CD1c-positive myeloid dendritic cell (primary cell): ENCODE measurements around the gene IMMP1L.

Experiments
- DNase-seq: peaks from one replicate; pipeline ENCODE4 v3.0.0-alpha.2; 2016; ENCODE audit errors: extremely low spot score

Gene IMMP1L

DNA sequence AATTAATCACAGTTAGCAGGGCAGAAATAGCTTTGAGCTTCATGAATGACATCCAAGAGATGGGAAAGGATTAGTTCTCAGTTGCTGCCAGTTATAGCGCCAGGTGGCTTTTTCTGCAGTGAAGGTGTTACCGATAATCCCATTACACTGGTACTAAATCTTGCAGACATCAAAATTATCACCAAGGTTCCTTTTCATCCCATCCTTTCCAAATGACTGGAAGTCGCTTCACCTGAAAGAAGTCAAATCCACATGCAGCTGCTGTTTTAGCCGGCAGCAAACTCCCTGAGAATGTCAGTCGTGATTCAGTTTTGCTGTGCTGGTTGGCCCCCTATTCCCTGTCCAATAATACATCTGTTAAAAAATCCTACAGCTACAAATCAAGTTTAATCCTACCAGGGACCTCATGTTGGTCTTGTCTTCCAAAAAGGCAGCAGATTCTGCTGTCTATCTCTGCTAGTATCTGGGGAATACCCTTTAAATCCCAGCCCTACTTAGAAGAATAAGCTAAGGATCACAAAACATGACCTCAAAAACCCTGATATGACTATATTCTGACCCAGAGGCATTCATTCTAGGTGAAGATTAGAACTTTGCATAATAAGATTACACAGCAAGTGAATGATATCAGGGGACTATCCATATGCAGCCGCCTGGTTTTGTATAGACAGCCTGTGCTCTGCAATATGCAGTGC lies 31.7 kb downstream of the IMMP1L start:
- DNase-seq: no peak

DNA sequence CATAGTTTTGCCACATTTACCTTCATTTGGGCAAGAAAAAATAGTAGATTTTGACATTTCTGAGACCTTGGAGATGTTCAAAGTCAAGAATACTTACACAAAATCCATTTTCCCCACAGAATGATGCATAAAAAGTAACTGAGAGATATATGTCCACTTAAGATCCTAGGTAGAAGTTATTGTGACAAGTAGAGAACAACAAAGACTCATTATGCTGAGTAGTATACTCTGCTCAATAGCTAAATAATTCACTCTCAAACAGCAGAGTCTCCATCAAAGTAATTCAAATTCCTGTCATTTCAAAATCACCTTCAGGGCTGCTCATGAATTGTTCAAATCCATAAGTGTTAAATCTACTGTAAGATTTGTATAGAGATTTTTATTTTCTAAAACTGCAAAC lies 35.3 kb downstream of the IMMP1L start:
- no peak for DNase-seq

DNA sequence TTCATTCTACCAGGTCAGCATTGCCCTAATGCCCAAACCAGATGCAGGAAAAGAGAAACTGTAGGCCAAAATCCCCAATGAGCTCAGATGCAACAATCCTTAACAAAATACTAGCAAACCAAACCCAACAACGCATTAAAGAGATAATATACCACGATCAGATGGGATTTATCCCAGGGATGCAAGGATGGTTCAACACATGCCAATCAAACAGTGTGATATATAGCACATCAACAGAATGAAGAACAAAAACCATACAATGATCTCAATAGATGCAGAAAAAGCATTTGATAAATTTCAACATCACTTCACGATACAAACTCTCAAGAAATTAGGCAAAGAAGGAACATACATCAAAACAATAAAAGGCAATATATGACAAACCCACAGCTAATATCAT lies 45.0 kb downstream of the IMMP1L start:
- no peak for DNase-seq

DNA sequence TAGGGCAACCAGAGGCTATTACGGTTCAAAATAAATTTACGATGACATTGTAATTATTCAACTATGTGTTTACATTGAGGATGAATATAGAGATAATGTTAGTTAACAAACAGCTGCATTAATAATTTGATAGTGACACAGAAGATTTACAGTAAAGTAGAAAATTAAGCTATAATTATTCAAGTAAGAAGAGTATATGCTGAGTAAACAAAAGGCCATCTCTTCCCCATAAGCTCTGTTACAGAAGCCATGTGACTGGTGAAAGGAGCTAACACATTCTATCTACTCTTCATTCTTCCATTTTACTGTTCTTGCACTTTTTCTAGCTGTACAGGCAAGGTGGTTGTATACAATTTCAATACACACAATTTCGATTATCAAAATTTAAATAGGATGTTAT lies 54.2 kb downstream of the IMMP1L start:
- DNase-seq: no peak

DNA sequence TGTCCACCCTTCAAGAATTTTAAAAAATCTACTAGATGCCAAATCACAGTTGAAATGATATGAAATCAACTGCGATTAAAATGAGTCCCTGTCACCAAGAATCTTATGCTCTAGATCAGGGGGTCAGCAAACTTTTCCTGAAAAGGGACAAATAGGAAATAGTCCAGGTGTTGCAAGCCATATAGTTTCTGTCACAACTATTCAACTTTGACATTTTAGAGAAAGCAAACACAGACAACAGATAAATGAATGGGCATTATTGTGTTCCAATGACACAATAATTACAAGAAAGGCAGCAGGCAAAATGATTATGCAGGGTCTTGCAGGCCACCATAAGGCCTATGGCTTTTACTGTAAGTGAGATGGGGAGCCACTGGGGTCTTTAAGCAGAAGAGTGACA lies 58.6 kb downstream of the IMMP1L start:
- no peak for DNase-seq

DNA sequence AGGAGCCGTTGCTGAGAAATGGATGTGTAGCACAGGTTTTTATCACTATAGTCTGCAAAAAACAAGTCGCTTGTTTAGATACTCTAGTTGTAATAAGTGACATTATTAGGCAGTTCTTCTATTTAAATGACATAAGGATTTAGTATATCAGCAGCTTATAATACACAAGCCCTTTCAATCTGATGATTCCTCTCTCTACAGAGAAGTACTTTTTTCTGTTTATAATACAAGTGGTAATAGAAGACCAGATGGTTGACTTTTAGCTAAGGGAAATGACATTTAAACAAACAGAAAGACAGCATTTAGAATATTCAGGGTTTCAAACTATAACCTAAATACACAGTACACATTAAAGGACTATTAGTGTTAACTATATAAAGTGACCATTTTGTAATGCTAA lies 60.4 kb downstream of the IMMP1L start:
- no peak for DNase-seq

DNA sequence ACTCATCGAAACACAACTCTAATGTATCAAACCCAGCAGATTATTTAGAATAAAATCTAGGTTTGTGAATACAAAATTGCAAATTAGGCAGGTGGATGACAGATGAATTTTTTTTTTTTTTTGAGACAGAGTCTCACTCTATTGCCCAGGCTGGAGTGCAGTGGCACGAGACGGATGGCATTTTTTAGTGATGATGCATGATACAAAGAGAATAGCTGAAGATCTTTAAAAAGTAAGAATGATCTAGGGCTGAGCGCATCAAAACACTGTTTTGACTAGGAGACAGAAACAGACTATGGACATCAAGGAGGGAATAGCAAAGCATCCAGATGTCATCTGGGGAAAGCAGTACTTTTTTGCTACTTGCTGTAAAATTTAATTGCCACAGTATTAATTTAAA lies 63.8 kb downstream of the IMMP1L start:
- no peak for DNase-seq

DNA sequence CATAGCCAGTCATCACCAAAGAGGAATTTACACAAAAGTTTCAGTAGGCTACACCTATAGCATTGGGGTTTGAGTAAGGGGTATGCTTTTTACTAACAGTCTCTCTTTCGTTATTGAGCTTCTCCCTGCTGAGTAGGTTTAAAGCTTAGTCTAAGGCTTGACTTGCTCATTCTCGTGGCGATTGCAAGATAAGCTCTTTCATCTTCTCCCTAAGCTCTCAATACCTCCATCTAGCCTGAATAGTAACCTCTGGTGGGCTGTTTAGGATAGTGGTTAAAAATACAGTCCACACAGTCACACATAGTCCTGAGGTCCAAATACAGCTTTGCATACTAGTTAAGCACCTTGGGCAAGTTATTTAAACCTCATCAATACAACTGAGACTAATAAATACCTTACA lies 65.6 kb downstream of the IMMP1L start:
- no peak for DNase-seq

DNA sequence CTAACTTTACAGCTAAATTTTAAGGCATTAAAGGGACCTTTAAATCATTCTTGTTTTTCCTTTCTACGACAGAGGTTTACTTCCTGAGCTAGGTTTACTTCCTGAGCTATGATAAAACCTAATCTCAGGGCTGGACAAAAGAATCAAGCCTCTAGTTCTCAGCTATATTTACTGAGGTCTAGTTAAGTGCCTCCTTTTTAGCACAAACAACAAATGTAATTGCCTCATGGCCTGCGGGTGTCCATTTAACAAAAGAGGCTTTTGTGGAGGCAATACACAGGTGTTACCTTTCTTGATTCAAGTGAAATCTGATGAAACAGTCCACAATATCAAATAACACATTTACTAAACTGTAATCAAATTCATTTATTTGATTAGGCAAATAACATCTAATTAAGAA lies 67.3 kb downstream of the IMMP1L start:
- no peak for DNase-seq

DNA sequence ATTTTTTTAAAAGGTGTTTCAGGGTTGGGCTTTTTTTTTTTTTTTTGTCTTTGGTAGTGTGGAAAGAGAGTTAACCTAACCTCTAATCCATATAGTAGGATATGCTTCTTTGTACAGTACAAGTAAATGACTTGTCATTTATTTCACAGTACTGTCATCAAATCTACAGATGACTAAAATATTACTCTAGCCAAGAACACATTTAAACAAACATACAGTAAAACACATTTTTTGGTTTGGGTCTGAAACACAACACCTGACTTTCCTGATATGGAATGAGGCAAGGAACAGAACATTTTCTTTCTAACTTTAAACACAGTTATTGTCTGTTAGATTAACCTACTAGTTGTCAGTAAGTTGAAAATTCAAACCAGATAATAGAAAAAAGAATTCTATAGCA lies 68.1 kb downstream of the IMMP1L start:
- no peak for DNase-seq

DNA sequence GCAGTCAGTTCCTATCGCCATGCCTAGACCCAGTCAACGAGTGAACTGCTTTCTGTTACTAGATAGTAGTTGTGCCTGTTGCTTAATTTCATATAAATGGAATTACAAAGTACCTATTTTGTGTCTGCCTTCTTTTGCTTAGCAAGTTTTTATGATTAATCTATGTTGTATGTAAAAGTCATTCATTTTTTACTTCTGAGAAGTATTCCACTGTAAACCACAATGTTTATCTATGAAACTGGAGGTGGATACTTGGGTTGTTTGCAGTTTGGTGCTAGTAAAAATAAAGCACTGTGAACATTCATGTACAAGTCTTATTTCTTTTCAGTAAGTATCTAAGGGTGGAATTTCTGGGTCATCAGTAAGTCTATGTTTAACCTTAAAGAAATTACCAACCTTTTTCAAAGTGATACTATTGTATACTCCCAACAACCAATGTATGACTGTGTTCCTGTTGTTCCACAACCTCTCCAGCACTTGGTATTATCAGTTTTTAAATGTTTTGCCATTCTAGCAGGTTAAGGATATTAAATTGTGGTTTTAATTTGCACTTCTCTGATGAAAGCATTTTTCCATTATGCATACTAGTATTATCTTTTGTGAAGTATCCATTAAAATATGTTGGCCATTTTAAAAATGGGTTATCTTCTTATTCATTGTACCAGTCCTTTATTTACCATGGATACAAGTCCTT lies 71.5 kb downstream of the IMMP1L start:
- DNase-seq: no peak

DNA sequence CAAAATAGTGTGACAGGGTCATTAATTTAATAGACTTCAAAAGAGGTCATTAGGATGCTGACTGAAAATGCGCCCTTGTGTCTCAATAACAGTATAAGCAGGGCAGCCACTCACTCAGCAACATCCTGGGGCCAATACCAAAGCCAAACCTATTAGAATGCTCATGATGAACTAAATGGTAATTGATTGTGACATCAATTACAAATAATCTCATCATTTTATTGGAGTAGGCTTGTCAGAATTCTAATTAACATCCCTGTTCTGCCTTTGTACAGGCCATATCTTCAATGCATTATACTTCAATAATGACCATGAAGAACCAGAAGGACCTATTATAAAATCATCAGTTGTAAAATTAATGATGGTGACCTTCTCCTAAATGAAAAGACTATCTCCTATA lies 75.6 kb downstream of the IMMP1L start:
- no peak for DNase-seq

DNA sequence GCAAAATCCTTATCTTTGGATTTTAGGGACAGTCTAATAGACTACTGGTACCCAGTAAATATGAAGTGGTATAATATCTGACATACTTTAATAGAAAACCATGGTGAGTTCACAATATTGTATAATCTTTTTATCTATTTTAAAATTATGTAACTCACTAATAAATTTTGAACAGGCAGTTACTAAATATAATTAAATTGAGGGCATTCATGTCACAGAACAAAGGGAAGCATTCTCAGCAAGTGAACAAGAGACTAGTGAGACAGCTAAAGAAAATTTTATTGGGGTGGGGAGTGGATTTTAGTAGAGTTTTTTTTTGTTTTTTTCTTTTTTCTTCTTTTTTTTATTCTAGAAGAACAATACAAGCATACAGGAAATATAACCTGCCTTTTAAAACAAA lies 84.8 kb downstream of the IMMP1L start:
- no peak for DNase-seq

DNA sequence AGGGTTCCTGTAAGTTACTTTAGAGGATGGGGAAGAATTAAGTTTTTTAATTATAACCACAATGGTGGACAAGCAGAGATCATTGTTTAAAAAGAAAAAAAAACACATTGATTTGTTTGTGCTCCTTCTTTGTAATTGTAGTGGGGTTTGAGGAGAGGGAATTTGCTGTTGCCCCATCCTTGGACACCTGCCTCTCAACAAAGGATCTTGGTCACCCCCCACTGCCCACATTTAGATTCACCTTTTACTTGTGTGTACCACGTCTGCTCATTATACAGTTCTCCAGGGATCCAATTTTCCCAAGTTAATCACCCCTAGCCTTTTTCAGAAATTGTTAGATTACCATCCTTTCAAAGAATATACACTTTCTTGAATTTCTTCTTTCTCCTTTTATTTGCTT lies 86.7 kb downstream of the IMMP1L start:
- DNase-seq: no peak

DNA sequence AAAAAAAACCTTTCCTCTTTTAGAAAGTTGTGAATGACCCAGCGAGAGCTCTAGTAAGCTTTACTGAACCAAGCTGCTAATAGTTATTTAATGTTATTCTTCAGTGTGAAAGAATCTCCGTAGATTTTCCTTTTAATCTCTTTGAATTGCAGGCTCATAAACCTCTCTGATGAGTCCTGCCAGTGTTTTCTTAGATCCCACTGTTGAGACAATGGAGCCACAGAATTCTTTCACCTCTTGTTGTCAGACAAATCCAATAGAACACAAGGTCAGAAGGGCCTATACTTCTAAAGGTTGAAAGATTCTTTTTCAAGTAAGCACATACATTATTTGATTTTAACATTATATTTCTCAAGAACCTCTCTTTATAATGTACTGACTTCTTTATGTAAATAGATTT lies 87.6 kb downstream of the IMMP1L start:
- DNase-seq: no peak

DNA sequence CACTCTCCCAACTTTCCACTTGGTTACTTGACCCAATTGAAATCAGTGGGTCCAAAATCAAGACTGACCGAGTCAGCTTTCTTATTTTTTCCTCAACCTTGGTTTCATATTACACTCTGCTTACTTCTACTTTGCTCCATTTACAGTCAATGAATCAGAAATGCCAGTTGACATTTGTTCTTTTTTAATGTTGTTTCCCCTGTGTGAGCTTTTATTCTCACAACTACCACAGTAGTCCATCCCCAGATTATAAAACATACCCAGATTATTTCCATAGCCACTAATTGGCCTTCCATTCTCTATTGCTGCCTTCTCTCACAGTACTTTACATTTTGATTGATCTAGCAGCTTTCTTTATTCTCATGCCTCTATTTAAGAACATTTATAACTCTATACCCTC lies 89.8 kb downstream of the IMMP1L start:
- no peak for DNase-seq

DNA sequence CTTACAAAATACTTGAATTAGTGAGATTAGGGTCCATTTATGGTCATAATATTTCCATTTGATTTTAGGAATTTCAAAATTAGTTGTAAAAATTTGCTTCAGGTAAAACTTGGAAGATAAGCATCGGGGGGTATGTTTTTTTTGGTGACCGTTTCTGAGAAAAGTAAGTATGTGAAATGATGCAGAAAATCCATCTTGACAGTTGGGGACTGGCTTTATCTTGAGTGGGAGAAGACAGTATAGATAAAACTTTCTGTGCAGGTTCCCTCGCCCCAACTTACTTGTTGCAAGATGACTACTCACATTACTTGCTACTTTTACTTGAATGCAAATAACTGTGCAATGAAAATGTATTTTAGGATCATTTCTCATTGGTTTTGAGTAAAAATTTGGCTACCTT lies 90.3 kb downstream of the IMMP1L start:
- DNase-seq: no peak

DNA sequence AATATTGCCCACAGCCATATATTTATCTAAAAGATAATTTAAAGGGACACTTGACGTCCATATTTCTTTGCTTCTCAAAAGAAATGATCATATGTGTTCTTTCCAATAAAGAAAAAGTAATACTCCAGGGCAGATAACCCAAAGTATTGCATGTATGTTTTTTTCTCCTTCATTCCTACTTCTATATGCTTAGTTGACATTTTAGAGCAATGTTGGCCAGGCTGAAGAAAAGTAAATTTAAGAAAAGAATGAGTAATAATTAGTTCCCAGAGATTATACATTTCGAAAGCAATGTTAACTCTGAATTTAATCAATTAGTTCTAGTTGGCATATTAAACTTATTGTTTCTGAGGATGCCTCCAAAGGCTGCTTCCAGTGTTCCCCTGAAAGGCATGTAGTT lies 91.6 kb downstream of the IMMP1L start:
- no peak for DNase-seq

DNA sequence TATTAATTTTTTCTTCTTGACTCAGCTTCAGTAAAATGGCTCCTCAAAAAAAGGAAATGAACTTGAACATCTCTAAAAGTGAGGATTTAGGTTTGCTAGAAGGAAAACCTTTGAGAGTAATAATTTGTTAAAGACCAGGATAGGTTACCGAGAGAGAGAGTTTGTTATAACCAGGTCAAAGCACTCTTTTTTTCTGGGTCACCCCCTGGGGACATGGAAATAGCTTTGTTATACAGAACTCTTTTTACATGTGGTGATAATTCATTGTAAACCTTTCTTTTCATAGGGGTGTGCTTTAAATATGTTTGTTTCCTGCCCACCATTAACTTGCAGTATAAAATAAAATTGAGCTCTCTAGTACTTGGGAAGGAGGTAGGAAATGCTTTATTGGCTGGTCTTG lies 92.1 kb downstream of the IMMP1L start:
- DNase-seq: no peak

DNA sequence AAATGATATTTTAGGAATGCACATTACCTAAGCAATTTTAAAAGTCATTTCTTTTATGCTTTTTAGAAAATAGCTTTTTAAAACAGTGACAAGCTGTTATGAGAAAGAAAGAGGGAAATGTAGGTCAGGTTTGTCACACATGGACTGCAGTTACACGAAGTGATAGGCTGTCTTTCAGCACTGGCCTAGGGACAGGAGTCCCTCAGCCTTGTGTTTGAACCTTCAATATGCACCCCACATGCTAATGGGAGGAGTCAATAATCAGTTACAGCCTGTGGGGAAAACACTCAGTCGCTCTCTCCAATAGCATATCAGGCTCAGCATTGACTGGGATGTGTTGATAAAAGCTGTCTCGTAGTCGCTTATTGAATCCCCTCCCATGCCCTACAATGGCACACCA lies 94.0 kb downstream of the IMMP1L start:
- no peak for DNase-seq

DNA sequence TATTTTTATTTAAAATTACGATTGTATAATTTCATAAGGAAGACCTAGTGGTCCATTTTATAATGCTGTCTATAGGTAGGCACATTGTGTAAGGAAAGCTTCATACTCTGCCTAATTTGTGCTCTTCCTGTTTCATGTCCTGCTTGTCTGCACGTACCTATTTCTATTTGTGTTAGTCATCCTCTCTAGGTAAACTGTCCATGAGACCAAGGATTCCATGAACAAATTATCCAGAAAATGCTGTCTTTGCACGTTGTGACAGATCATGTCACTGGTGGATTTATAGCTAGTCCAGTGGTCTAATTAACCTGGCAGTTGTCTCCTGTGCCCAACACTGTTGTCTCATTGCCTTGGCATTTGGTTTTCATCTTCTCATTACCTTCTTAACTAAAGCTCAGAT lies 95.1 kb downstream of the IMMP1L start:
- DNase-seq: no peak

DNA sequence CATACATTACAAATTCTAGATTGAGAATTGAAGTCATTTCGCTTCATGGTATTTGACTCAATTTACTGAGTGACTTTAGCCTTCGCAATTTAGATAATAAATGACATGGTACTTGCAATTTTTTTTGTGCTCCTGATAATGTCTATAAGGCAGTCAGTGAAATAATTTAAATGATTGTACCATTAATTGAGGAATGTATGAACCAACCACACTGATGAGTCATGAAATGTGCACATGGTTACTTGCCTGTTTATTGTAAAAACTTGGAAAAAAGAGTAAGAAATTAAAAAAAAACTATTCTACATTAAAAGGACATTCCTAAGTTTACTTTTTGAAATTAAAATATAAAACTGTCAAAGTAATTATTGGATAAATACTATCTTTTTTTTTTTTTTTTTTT lies 96.5 kb downstream of the IMMP1L start:
- DNase-seq: no peak

DNA sequence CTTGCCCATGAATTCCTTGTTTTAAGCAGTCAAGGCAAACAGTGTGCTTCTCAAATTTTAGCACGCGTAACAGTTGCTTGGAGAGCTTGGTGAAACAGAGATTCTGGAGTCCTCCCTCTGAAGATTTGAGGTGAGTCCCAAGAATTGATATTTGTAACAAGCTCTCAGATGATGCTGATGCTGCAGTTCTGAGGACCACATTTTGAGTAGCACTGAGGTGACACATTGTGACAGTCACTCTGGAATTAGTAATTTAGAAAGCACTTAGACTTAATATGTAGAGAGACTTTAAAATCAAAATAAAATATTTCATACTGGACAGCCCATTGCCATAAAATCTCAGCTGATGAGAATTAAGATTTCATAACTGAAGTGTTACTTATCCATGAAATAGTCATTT lies 101.2 kb downstream of the IMMP1L start:
- DNase-seq: no peak

DNA sequence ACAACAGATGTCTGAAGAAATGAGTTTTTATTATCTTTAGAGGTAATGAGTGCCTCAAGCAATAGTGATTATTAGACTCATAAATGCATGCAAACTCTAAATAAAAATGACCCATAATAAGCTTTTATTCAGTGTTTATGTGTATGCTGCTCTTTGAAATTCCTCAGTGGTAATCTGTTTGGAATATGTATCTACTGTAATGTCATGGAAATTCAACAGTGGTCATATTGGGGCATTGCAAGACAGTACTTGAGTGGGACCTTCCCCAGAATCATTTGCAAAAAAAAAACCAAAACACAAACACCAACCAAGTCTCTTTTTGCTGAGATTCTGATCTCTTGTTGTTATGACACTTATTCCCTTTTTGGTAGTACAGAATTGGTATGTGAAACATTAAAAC lies 104.8 kb downstream of the IMMP1L start:
- no peak for DNase-seq
